Mesendoderm (in vitro differentiated cells): ENCODE results near the gene CACNA2D4.

ENCODE experiments used
- DNase-seq: peaks from one replicate; pipeline ENCODE4 v3.0.0; 2013
- H2AK5ac ChIP-seq: 2 replicates; pipeline ENCODE4 v1.6.1; 2013; ENCODE audit warnings: low read length, inconsistent platforms
- H2BK120ac ChIP-seq: 2 replicates; pipeline ENCODE4 v1.6.1; 2013; ENCODE audit warnings: low read depth, mild to moderate bottlenecking, low read length, moderate library complexity, mixed read lengths
- H2BK15ac ChIP-seq: replicated peaks from 2 replicates; pipeline ENCODE4 v1.6.1; 2013; ENCODE audit warnings: low read depth, mild to moderate bottlenecking, moderate library complexity
- H2BK5ac ChIP-seq: 2 replicates; pipeline ENCODE4 v1.6.1; 2013; ENCODE audit warnings: low read length, inconsistent platforms
- H3K18ac ChIP-seq: 2 replicates; pipeline ENCODE4 v1.6.1; 2013; ENCODE audit warnings: mild to moderate bottlenecking, low read length, mixed read lengths
- H3K23ac ChIP-seq: one replicate; pipeline ENCODE4 v1.6.1; 2013; ENCODE audit warnings: low read length
- H3K27ac ChIP-seq: 2 replicates; pipeline ENCODE4 v1.5.1; 2013; ENCODE audit warnings: low read depth, mild to moderate bottlenecking, inconsistent platforms, low read length, moderate library complexity
- H3K27me3 ChIP-seq: 2 replicates; pipeline ENCODE4 v1.6.1; 2013; ENCODE audit warnings: low read length, control low read depth, mild to moderate bottlenecking, inconsistent platforms; ENCODE audit not compliant: insufficient read depth, poor library complexity
- H3K36me3 ChIP-seq: 2 replicates; pipeline ENCODE4 v1.6.1; 2013; ENCODE audit warnings: low read length, inconsistent platforms; ENCODE audit not compliant: control insufficient read depth, insufficient read depth
- H3K4ac ChIP-seq: one replicate; pipeline ENCODE4 v1.6.1; 2013; ENCODE audit warnings: low read depth, mild to moderate bottlenecking, low read length, moderate library complexity
- H3K4me1 ChIP-seq: 2 replicates; pipeline ENCODE4 v1.6.1; 2013; ENCODE audit warnings: low read depth, low read length, inconsistent platforms; ENCODE audit not compliant: control insufficient read depth
- H3K4me2 ChIP-seq: 2 replicates; pipeline ENCODE4 v1.6.1; 2013; ENCODE audit warnings: low read length
- H3K4me3 ChIP-seq: 2 replicates; pipeline ENCODE4 v1.5.1; 2013; ENCODE audit warnings: mild to moderate bottlenecking, low read length
- H3K56ac ChIP-seq: one replicate; pipeline ENCODE4 v1.6.1; 2013; ENCODE audit warnings: low read length
- H3K79me1 ChIP-seq: 2 replicates; pipeline ENCODE4 v1.6.1; 2013; ENCODE audit warnings: low read length, inconsistent platforms
- H3K79me2 ChIP-seq: 2 replicates; pipeline ENCODE4 v1.6.1; 2013; ENCODE audit warnings: mild to moderate bottlenecking, low read length; ENCODE audit not compliant: control insufficient read depth, insufficient read depth
- H3K9ac ChIP-seq: 2 replicates; pipeline ENCODE4 v1.6.1; 2013; ENCODE audit warnings: low read length, inconsistent platforms
- H4K5ac ChIP-seq: one replicate; pipeline ENCODE4 v1.6.1; 2013; ENCODE audit warnings: low read length
- H4K8ac ChIP-seq: one replicate; pipeline ENCODE4 v1.6.1; 2013; ENCODE audit warnings: low read depth, mild to moderate bottlenecking, control low read depth, low read length, moderate library complexity
- WGBS: extraction: QIAGEN DNeasy Blood & Tissue Kit; methylation state at CpG from one replicate; pipeline ENCODE4 v1.1.7; 2013; ENCODE audit warnings: low lambda C conversion rate, missing lambda C conversion rate; ENCODE audit not compliant: insufficient coverage; ENCODE audit errors: extremely low coverage; 5-methylcytosine and 5-hydroxymethylcytosine counted together

The CACNA2D4 gene

GRCh38 chr12:1811281-1811947 is 107.0 kb downstream of the CACNA2D4 start:
- H3K27me3 ChIP-seq: no peaks in the 10 kb centered on the region
- no peaks in the 10 kb centered on the region for H3K79me2 ChIP-seq
- H2AK5ac ChIP-seq: no peak overlapping the region
- H4K8ac ChIP-seq: no peak overlapping the region
- H3K27ac ChIP-seq: no peak overlapping the region
- H3K4me3 ChIP-seq: no peak overlapping the region
- no peaks in the 10 kb centered on the region for H3K36me3 ChIP-seq
- H2BK120ac ChIP-seq: no peak overlapping the region
- WGBS: no CpG with 5 or more reads among the region's 27 CpGs
- H3K9ac ChIP-seq: no peak overlapping the region
- no peaks in the 10 kb centered on the region for H3K4me1 ChIP-seq
- no peak for DNase-seq
- no peak overlapping the region for H3K4ac ChIP-seq
- no peak overlapping the region for H3K23ac ChIP-seq
- H4K5ac ChIP-seq: no peak overlapping the region
- H2BK5ac ChIP-seq: no peak overlapping the region
- H3K56ac ChIP-seq: no peak overlapping the region
- no peaks in the 10 kb centered on the region for H3K79me1 ChIP-seq
- no peak overlapping the region for H3K18ac ChIP-seq
- no peak overlapping the region for H2BK15ac ChIP-seq
- no peak overlapping the region for H3K4me2 ChIP-seq

GRCh38 chr12:1810931-1811280 is 107.5 kb downstream of the CACNA2D4 start:
- Histone ChIP-seq H3K36me3 (no peaks in the 10 kb centered on the region), H3K27ac (no peak overlapping the region), H3K18ac (no peak overlapping the region), H3K4me1 (no peaks in the 10 kb centered on the region), H3K79me1 (no peaks in the 10 kb centered on the region), H3K4ac (no peak overlapping the region), H3K56ac (no peak overlapping the region), H4K8ac (no peak overlapping the region), H3K23ac (no peak overlapping the region), H3K4me2 (no peak overlapping the region), H2BK120ac (no peak overlapping the region), H3K9ac (no peak overlapping the region), H3K79me2 (no peaks in the 10 kb centered on the region), H2BK5ac (no peak overlapping the region), H3K27me3 (no peaks in the 10 kb centered on the region), H2AK5ac (no peak overlapping the region), H3K4me3 (no peak overlapping the region), H4K5ac (no peak overlapping the region), H2BK15ac (no peak overlapping the region)
- DNase-seq: no peak
- no CpG with 5 or more reads among the region's 10 CpGs for WGBS

GRCh38 chr12:1810201-1810930 is 108.1 kb downstream of the CACNA2D4 start:
- Histone ChIP-seq H3K4me3 (no peak overlapping the region), H3K23ac (no peak overlapping the region), H3K56ac (no peak overlapping the region), H4K5ac (no peak overlapping the region), H2AK5ac (no peak overlapping the region), H3K18ac (no peak overlapping the region), H3K4me1 (no peaks in the 10 kb centered on the region), H2BK15ac (no peak overlapping the region), H3K79me1 (no peaks in the 10 kb centered on the region), H3K9ac (no peak overlapping the region), H3K27me3 (no peaks in the 10 kb centered on the region), H2BK120ac (no peak overlapping the region), H3K4ac (no peak overlapping the region), H3K36me3 (no peaks in the 10 kb centered on the region), H3K27ac (no peak overlapping the region), H3K4me2 (no peak overlapping the region), H3K79me2 (no peaks in the 10 kb centered on the region), H4K8ac (no peak overlapping the region), H2BK5ac (no peak overlapping the region)
- no CpG with 5 or more reads among the region's 21 CpGs for WGBS
- DNase-seq: no peak

GRCh38 chr12:1809591-1810190 is 108.8 kb downstream of the CACNA2D4 start:
- H2BK120ac ChIP-seq: no peak overlapping the region
- H3K27me3 ChIP-seq: no peaks in the 10 kb centered on the region
- H3K4ac ChIP-seq: no peak overlapping the region
- no peaks in the 10 kb centered on the region for H3K79me2 ChIP-seq
- H3K56ac ChIP-seq: no peak overlapping the region
- no peak overlapping the region for H2BK15ac ChIP-seq
- no peaks in the 10 kb centered on the region for H3K36me3 ChIP-seq
- H2AK5ac ChIP-seq: no peak overlapping the region
- no peak overlapping the region for H4K5ac ChIP-seq
- no peak overlapping the region for H3K27ac ChIP-seq
- no peaks in the 10 kb centered on the region for H3K79me1 ChIP-seq
- H4K8ac ChIP-seq: no peak overlapping the region
- H3K18ac ChIP-seq: no peak overlapping the region
- WGBS: no CpG with 5 or more reads among the region's 13 CpGs
- H3K23ac ChIP-seq: no peak overlapping the region
- H3K4me3 ChIP-seq: no peak overlapping the region
- no peak overlapping the region for H3K9ac ChIP-seq
- no peak overlapping the region for H3K4me2 ChIP-seq
- no peak for DNase-seq
- no peak overlapping the region for H2BK5ac ChIP-seq
- H3K4me1 ChIP-seq: no peaks in the 10 kb centered on the region

- Histone ChIP-seq H3K4ac (no peak overlapping the region), H2BK15ac (no peak overlapping the region), H3K27ac (no peak overlapping the region), H3K56ac (no peak overlapping the region), H3K4me1 (no peaks in the 10 kb centered on the region), H3K18ac (no peak overlapping the region), H3K4me2 (no peak overlapping the region), H3K79me1 (no peaks in the 10 kb centered on the region), H3K4me3 (no peak overlapping the region), H3K79me2 (no peaks in the 10 kb centered on the region), H3K36me3 (no peaks in the 10 kb centered on the region), H2AK5ac (no peak overlapping the region), H2BK5ac (no peak overlapping the region), H4K8ac (no peak overlapping the region), H4K5ac (no peak overlapping the region), H3K9ac (no peak overlapping the region), H2BK120ac (no peak overlapping the region), H3K27me3 (no peaks in the 10 kb centered on the region), H3K23ac (no peak overlapping the region)
- DNase-seq: no peak
- no CpG with 5 or more reads among the region's 22 CpGs for WGBS
Measured at GRCh38 chr12:1808798-1809480, 109.5 kb downstream of the CACNA2D4 start.
